ENCODE results near the gene CD164L2. TPM values are rescaled to one million over a fixed set of nuclear protein-coding genes. Genes with fewer than 3 reads are reported as not detected.

CD164L2 gene
- total RNA-seq, 2 experiments from 2014 or later = not detected

DNA sequence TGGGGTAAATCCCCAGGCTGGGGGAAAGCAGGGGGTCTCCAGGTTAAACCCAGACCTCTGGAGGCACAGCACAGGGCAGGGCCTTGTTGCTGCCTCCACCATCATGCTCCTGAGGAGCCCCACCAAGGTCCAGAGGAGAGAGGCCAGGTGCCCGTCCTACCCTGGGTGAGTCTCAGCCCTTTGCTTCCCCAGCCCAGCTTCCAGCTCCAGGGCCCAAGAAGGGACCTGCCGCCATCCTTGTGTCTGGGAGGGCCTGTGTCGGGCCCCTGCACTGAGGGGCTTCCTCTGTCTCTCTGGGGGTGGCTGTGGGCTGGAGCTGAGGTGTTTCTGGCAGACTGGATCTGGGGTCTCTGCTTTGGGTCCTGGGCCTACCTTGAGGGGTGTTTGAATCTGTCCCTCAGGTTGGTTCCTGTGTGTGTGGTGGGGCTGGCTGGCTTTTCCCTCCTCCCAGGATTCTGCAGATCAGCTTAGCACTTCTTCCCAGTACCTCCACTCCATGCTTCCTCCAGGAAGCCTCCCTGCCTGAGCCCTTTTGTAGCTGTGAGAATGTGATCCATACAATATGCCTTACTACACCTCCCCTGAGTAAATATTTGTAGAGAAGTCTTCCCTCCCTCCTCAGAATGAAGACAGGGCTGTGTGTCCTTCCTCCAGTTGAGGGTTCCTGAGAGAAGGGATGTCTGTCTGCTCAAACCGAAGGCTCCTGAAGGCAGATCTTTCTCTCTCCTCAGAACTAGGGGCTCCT is 15.4 kb upstream of the CD164L2 start:
- ChIA-PET CTCF (interaction anchor here (0.9 to 5.8 kb wide), 2 partner anchors 99 to 230 kb away, joined by 3 to 125 read pairs; no protein-coding TSS in a partner anchor), POLR2A (interaction anchor here (1.0 to 2.2 kb wide), 4 partner anchors 41 to 264 kb away, joined by 3 to 5 read pairs (median 4); partner anchors contain the start of gene AHDC1)
- intact Hi-C loops (cut with DNase I, micrococcal nuclease) = loop anchor here in 1 of 2 experiments (5.0 kb wide), 1 partner anchor 356 kb away; no protein-coding TSS in a partner anchor
- ATAC-seq (ENCODE audit: poor library complexity) (no peak), DNase-seq (no peak)
- Mint-ChIP-seq H3K4me1 (ENCODE audit: low read depth) (peaks cover 38% of the 10 kb centered on the region), H3K4me3 (no peak overlapping the region), H3K27me3 (no peaks in the 10 kb centered on the region), H3K36me3 (ENCODE audit: low read depth) (no peaks in the 10 kb centered on the region), H3K27ac (peak overlapping the region; percentile 17), H3K9me3 (no peaks in the 10 kb centered on the region)
- H3K4me1 ChIP-seq (ENCODE audit: insufficient read depth, low read length) = peaks cover 23% of the 10 kb centered on the region
- peak overlapping the region in 1 of 2 donors; percentile 22 for H3K27ac ChIP-seq (ENCODE audit: low read depth in 1 of 2, low read length in 2 of 2)
- no peak for TF ChIP-seq CTCF (IDR thresholded peaks at IDR 0.05)
- no peaks in the 10 kb centered on the region for H3K9me3 ChIP-seq (ENCODE audit: control insufficient read depth in 1 of 2, insufficient read depth in 1 of 2, low read length in 2 of 2)
- peaks cover 2% of the 10 kb centered on the region for H3K36me3 ChIP-seq (ENCODE audit: insufficient read depth, low read length)
- H3K4me3 ChIP-seq (ENCODE audit: low read length) = no peak overlapping the region
- H3K27me3 ChIP-seq (ENCODE audit: control insufficient read depth in 1 of 2, insufficient read depth in 2 of 2, low read length in 2 of 2) = no peaks in the 10 kb centered on the region

- TF ChIP-seq CTCF (IDR thresholded peaks at IDR 0.05) = no peak
- no peaks in the 10 kb centered on the region for H3K36me3 ChIP-seq (ENCODE audit: insufficient read depth, low read length)
- no peak overlapping the region for H3K27ac ChIP-seq (ENCODE audit: low read depth in 1 of 2, low read length in 2 of 2)
- H3K36me3 Mint-ChIP-seq (ENCODE audit: low read depth) = no peaks in the 10 kb centered on the region
- H3K4me3 Mint-ChIP-seq = no peak overlapping the region
- no peak overlapping the region for H3K4me3 ChIP-seq (ENCODE audit: low read length)
- no peaks in the 10 kb centered on the region for H3K9me3 Mint-ChIP-seq
- H3K27ac Mint-ChIP-seq = peak overlapping the region; percentile 17
- DNase-seq (no peak), ATAC-seq (ENCODE audit: poor library complexity) (no peak)
- POLR2A ChIA-PET = interaction anchor here (1.0 to 2.2 kb wide), 6 partner anchors 41 to 265 kb away, joined by 3 to 5 read pairs (median 4); partner anchors contain the start of gene AHDC1
- H3K27me3 Mint-ChIP-seq = no peaks in the 10 kb centered on the region
- CTCF ChIA-PET = interaction anchor here (5.8 kb wide), 1 partner anchor 98 kb away, joined by 125 read pairs; no protein-coding TSS in a partner anchor
- intact Hi-C loops (cut with DNase I, micrococcal nuclease) = loop anchor here in 1 of 2 experiments (5.0 kb wide), 1 partner anchor 355 kb away; no protein-coding TSS in a partner anchor
- no peaks in the 10 kb centered on the region for H3K27me3 ChIP-seq (ENCODE audit: control insufficient read depth in 1 of 2, insufficient read depth in 2 of 2, low read length in 2 of 2)
- peaks cover 30% of the 10 kb centered on the region for H3K4me1 Mint-ChIP-seq (ENCODE audit: low read depth)
- H3K9me3 ChIP-seq (ENCODE audit: control insufficient read depth in 1 of 2, insufficient read depth in 1 of 2, low read length in 2 of 2) = no peaks in the 10 kb centered on the region
- peaks cover 19% of the 10 kb centered on the region for H3K4me1 ChIP-seq (ENCODE audit: insufficient read depth, low read length)
These were observed 14.6 kb upstream of the CD164L2 start for GRCh38 chr1:27397749-27398148.

- ChIA-PET CTCF (interaction anchor here (5.8 kb wide), 1 partner anchor 98 kb away, joined by 125 read pairs; no protein-coding TSS in a partner anchor), POLR2A (interaction anchor here (0.7 to 1.6 kb wide), 6 partner anchors 40 to 160 kb away, joined by 3 to 4 read pairs (median 3); no protein-coding TSS in a partner anchor)
- no peaks in the 10 kb centered on the region for H3K27me3 ChIP-seq (ENCODE audit: control insufficient read depth in 1 of 2, insufficient read depth in 2 of 2, low read length in 2 of 2)
- no peaks in the 10 kb centered on the region for H3K36me3 ChIP-seq (ENCODE audit: insufficient read depth, low read length)
- H3K9me3 Mint-ChIP-seq = no peaks in the 10 kb centered on the region
- H3K36me3 Mint-ChIP-seq (ENCODE audit: low read depth) = no peaks in the 10 kb centered on the region
- H3K27ac ChIP-seq (ENCODE audit: low read depth in 1 of 2, low read length in 2 of 2) = no peak overlapping the region
- no peak overlapping the region for H3K4me3 Mint-ChIP-seq
- no peaks in the 10 kb centered on the region for H3K9me3 ChIP-seq (ENCODE audit: control insufficient read depth in 1 of 2, insufficient read depth in 1 of 2, low read length in 2 of 2)
- no peak overlapping the region for H3K27ac Mint-ChIP-seq
- H3K4me1 ChIP-seq (ENCODE audit: insufficient read depth, low read length) = peaks cover 20% of the 10 kb centered on the region
- no peak for TF ChIP-seq CTCF (IDR thresholded peaks at IDR 0.05)
- ATAC-seq (ENCODE audit: poor library complexity) = no peak
- H3K4me3 ChIP-seq (ENCODE audit: low read length) = no peak overlapping the region
- DNase-seq = no peak
- no peaks in the 10 kb centered on the region for H3K27me3 Mint-ChIP-seq
- intact Hi-C loops (cut with DNase I, micrococcal nuclease) = loop anchor here in 1 of 2 experiments (5.0 kb wide), 1 partner anchor 355 kb away; no protein-coding TSS in a partner anchor
- H3K4me1 Mint-ChIP-seq (ENCODE audit: low read depth) = peaks cover 27% of the 10 kb centered on the region
These were observed 14.0 kb upstream of the CD164L2 start for GRCh38 chr1:27397110-27397509.
